GM12878 (cell line): Measurements from ENCODE around the gene DLK2. TPM values are rescaled to one million over a fixed set of nuclear protein-coding genes. Genes with fewer than 3 reads are reported as not detected.

Experiments used
- BMI1 ChIP-seq: fragments of 450-650 bp; IDR thresholded peaks from 2 replicates; pipeline ENCODE4 v1.6.1; 2016; ENCODE audit warnings: mild to moderate bottlenecking, moderate library complexity, borderline replicate concordance
- CBX5 ChIP-seq: sonication (generic); IDR thresholded peaks from 2 replicates; pipeline ENCODE4 v1.6.1; 2016; ENCODE audit warnings: low read depth, moderate library complexity, mild to moderate bottlenecking, inconsistent platforms
- DPF2 ChIP-seq: fragments of 450-650 bp; IDR thresholded peaks from 2 replicates; pipeline ENCODE4 v1.6.1; 2017; ENCODE audit warnings: mild to moderate bottlenecking
- E2F4 ChIP-seq: IDR thresholded peaks from 2 replicates; pipeline ENCODE4 v1.6.1; 2012; ENCODE audit warnings: low read depth, low read length, improper control_type of control experiment
- IRF4 ChIP-seq: IDR thresholded peaks from 2 replicates; pipeline ENCODE4 v1.6.1; 2011; ENCODE audit warnings: low read depth, low read length
- JUND ChIP-seq: IDR thresholded peaks from 2 replicates; pipeline ENCODE4 v1.6.1; 2012; ENCODE audit warnings: low read depth, mild to moderate bottlenecking, low read length, improper control_type of control experiment, moderate library complexity
- KAT2A ChIP-seq: conservative IDR thresholded peaks from 2 replicates; pipeline ENCODE4 v1.6.1; 2011; ENCODE audit warnings: low read depth, low read length; ENCODE audit not compliant: control insufficient read depth
- LARP7 ChIP-seq: fragments of 450-650 bp; IDR thresholded peaks from 2 replicates; pipeline ENCODE4 v1.6.1; 2017; ENCODE audit warnings: mild to moderate bottlenecking
- MEF2B ChIP-seq: fragments of 450-650 bp; IDR thresholded peaks from 2 replicates; pipeline ENCODE4 v1.6.1; 2018; ENCODE audit warnings: mild to moderate bottlenecking, moderate library complexity; ENCODE audit not compliant: partially characterized antibody, poor library complexity, severe bottlenecking
- NFYA ChIP-seq: IDR thresholded peaks from 2 replicates; pipeline ENCODE4 v1.6.1; 2011; ENCODE audit warnings: low read depth, mild to moderate bottlenecking, low read length, improper control_type of control experiment, borderline replicate concordance
- NRF1 ChIP-seq: conservative IDR thresholded peaks from 2 replicates; pipeline ENCODE4 v1.6.1; 2011; ENCODE audit warnings: mild to moderate bottlenecking, low read depth, low read length, improper control_type of control experiment
- PML ChIP-seq: IDR thresholded peaks from 2 replicates; pipeline ENCODE4 v1.6.1; 2012; ENCODE audit warnings: low read length, inconsistent platforms
- RAD21 ChIP-seq: IDR thresholded peaks from 2 replicates; pipeline ENCODE4 v1.6.1; 2011; ENCODE audit warnings: mild to moderate bottlenecking, low read depth, low read length, moderate library complexity; ENCODE audit not compliant: insufficient read depth
- RB1 ChIP-seq: fragments of 450-650 bp; formaldehyde crosslinking; IDR thresholded peaks from 2 replicates; pipeline ENCODE4 v1.6.1; 2017; ENCODE audit warnings: mild to moderate bottlenecking, borderline replicate concordance
- RBBP5 ChIP-seq: fragments of 200-600 bp; sonication (generic); conservative IDR thresholded peaks from 2 replicates; pipeline ENCODE4 v1.6.1; 2016
- RELA ChIP-seq: fragments of 450-650 bp; IDR thresholded peaks from 2 replicates; pipeline ENCODE4 v1.8.0; 2014; ENCODE audit warnings: borderline replicate concordance; ENCODE audit not compliant: partially characterized antibody
- SMAD1 ChIP-seq: fragments of 450-650 bp; IDR thresholded peaks from 2 replicates; pipeline ENCODE4 v1.6.1; 2018; ENCODE audit warnings: mild to moderate bottlenecking, low read depth; ENCODE audit not compliant: partially characterized antibody
- SMC3 ChIP-seq: IDR thresholded peaks from 2 replicates; pipeline ENCODE4 v1.6.1; 2011; ENCODE audit warnings: low read length, improper control_type of control experiment, borderline replicate concordance
- SREBF2 ChIP-seq: IDR thresholded peaks from 2 replicates; pipeline ENCODE4 v1.6.1; 2012; ENCODE audit warnings: mild to moderate bottlenecking, low read length
- STAT1 ChIP-seq: fragments of 450-650 bp; conservative IDR thresholded peaks from 2 replicates; pipeline ENCODE4 v1.6.1; 2014; ENCODE audit warnings: antibody characterized with exemption, mild to moderate bottlenecking
- SUPT20H ChIP-seq: IDR thresholded peaks from 2 replicates; pipeline ENCODE4 v1.6.1; 2011; ENCODE audit warnings: low read depth, mild to moderate bottlenecking, low read length, moderate library complexity, borderline replicate concordance; ENCODE audit not compliant: control insufficient read depth
- TCF3 ChIP-seq: IDR thresholded peaks from 2 replicates; pipeline ENCODE4 v1.6.1; 2012; ENCODE audit warnings: low read depth, mild to moderate bottlenecking, low read length, borderline replicate concordance; ENCODE audit not compliant: insufficient read depth
- polyA plus RNA-seq, 11 experiments: library from polyadenylated mRNA; depleted of rRNA in 4 of 11; unstranded in 6 of 11; stranded (reverse) in 5 of 11; fragments of >200 nt; fragmentation: Nextera tagmentation in 4 of 11; fragmentation: Illumina TruSeq in 1 of 11; extraction: Ambion mirVana in 4 of 11; extraction: Trizol in 1 of 11; gene quantifications; 1 replicate in 1 of 11; 2 replicates in 10 of 11; pipeline versions ENCODE4 v1.2.1 to v1.2.3, GENCODE V29; 2011 to 2016; ENCODE audit warnings: inconsistent platforms in 2 of 11, missing spikeins in 2 of 11, low read depth in 1 of 11
- total RNA-seq, 4 experiments: library from RNA; depleted of rRNA in 3 of 4; stranded (reverse); fragments of >200 nt in 3 of 4; fragmentation: Illumina TruSeq in 1 of 4; extraction: Trizol in 1 of 4; gene quantifications; 2 replicates each; pipeline versions ENCODE4 v1.2.1 to v1.2.3, GENCODE V29; 2013 to 2021
- TF ChIP-seq, protein P1 (sequence below): fragments of 450-650 bp; IDR thresholded peaks from 2 replicates; pipeline ENCODE4 v1.6.1; 2017; ENCODE audit warnings: mild to moderate bottlenecking, low read depth, inconsistent platforms; ENCODE audit not compliant: poor library complexity, severe bottlenecking
- TF ChIP-seq, protein P2 (sequence below): fragments of 450-650 bp; IDR thresholded peaks from 2 replicates; pipeline ENCODE4 v1.6.1; 2017; ENCODE audit warnings: antibody characterized with exemption, mild to moderate bottlenecking, moderate library complexity

The DLK2 gene
- total and polyA plus RNA-seq, 10 of the 15 experiments (the other 5 are each of a cell fraction or from before 2014, with no cell fraction given), result 0.03 to 0.55 (median 0.38) TPM; not detected in 4

DNA sequence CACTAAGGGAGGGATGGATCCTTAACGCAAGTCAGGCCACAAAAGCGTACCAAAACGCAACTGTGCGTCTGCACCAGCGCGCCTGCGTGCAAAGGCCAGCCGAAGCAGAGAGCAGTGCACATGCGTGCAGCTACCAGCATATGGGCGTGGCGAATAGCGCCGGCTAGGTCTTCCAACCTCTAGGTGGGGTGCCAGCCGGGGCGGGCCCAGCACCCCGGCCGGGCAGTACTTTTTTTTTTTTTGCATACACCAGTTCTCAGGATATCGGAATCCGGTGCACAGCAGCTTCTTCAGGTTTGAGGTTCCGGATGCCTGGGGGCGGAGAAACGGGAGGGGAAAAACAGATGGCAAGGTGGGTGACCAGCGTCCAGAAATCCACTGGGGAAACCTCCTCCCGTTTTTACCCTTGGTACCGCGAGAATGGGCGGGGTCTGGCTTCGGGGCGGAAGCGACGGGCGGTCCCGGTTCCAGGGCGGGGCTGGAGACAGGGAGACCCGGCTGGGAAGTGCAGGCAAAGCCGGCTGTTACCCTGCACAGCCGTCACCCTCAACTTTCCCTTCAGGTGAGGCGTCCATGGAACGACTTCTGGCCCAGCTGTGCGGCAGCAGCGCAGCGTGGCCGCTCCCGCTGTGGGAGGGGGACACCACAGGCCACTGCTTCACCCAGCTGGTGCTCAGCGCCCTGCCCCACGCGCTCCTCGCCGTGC is 27.8 kb downstream of the DLK2 start, which contains the start of gene ABCC10 (continued):
- TF ChIP-seq, protein P1, sequence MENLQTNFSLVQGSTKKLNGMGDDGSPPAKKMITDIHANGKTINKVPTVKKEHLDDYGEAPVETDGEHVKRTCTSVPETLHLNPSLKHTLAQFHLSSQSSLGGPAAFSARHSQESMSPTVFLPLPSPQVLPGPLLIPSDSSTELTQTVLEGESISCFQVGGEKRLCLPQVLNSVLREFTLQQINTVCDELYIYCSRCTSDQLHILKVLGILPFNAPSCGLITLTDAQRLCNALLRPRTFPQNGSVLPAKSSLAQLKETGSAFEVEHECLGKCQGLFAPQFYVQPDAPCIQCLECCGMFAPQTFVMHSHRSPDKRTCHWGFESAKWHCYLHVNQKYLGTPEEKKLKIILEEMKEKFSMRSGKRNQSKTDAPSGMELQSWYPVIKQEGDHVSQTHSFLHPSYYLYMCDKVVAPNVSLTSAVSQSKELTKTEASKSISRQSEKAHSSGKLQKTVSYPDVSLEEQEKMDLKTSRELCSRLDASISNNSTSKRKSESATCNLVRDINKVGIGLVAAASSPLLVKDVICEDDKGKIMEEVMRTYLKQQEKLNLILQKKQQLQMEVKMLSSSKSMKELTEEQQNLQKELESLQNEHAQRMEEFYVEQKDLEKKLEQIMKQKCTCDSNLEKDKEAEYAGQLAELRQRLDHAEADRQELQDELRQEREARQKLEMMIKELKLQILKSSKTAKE, result no peak
- TF ChIP-seq DPF2 (peak; percentile 47; the same call in 1 of the 2 replicates), SMC3 (no peak), IRF4 (no peak), PML (0 out of 2 replicates have a peak, but pooled peaks have one; percentile 33), RELA (no peak), SUPT20H (no peak), SMAD1 (no peak), JUND (no peak), KAT2A (no peak), MEF2B (peak; percentile 42), RAD21 (no peak), NRF1 (peak; percentile 64), LARP7 (peak; percentile 83), STAT1 (no peak; the same call in 1 of the 2 replicates), CBX5 (no peak), RB1 (peak; percentile 35; the same call in 1 of the 2 replicates), RBBP5 (no peak), TCF3 (0 out of 2 replicates have a peak, but pooled peaks have one; percentile 33), BMI1 (no peak), E2F4 (no peak), NFYA (no peak), SREBF2 (no peak)
- TF ChIP-seq, protein P2, sequence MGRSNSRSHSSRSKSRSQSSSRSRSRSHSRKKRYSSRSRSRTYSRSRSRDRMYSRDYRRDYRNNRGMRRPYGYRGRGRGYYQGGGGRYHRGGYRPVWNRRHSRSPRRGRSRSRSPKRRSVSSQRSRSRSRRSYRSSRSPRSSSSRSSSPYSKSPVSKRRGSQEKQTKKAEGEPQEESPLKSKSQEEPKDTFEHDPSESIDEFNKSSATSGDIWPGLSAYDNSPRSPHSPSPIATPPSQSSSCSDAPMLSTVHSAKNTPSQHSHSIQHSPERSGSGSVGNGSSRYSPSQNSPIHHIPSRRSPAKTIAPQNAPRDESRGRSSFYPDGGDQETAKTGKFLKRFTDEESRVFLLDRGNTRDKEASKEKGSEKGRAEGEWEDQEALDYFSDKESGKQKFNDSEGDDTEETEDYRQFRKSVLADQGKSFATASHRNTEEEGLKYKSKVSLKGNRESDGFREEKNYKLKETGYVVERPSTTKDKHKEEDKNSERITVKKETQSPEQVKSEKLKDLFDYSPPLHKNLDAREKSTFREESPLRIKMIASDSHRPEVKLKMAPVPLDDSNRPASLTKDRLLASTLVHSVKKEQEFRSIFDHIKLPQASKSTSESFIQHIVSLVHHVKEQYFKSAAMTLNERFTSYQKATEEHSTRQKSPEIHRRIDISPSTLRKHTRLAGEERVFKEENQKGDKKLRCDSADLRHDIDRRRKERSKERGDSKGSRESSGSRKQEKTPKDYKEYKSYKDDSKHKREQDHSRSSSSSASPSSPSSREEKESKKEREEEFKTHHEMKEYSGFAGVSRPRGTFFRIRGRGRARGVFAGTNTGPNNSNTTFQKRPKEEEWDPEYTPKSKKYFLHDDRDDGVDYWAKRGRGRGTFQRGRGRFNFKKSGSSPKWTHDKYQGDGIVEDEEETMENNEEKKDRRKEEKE, result no peak
